ENCODE results near the gene EEF2K.

DNA sequence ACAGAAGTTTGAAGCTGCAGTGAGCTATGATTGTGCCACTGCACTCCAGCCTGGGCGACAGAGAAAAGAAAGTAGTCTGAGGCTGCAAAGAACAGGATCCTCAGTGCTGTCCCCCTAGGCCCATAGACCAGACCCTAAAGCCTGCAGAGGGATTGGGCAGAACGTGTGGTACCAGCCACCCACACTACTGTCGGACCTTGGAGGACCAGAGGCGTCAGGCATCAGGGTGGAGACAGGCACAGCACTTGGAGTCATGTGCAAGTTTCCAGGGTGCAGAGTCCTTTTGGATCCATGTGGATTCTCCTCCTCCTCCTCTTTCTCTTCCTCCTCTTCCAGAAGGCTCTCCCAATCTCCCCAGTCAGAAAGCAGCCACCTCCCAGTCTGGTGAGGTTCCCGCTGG is 41.6 kb upstream of the EEF2K start:
- TF ChIP-seq, protein P1, sequence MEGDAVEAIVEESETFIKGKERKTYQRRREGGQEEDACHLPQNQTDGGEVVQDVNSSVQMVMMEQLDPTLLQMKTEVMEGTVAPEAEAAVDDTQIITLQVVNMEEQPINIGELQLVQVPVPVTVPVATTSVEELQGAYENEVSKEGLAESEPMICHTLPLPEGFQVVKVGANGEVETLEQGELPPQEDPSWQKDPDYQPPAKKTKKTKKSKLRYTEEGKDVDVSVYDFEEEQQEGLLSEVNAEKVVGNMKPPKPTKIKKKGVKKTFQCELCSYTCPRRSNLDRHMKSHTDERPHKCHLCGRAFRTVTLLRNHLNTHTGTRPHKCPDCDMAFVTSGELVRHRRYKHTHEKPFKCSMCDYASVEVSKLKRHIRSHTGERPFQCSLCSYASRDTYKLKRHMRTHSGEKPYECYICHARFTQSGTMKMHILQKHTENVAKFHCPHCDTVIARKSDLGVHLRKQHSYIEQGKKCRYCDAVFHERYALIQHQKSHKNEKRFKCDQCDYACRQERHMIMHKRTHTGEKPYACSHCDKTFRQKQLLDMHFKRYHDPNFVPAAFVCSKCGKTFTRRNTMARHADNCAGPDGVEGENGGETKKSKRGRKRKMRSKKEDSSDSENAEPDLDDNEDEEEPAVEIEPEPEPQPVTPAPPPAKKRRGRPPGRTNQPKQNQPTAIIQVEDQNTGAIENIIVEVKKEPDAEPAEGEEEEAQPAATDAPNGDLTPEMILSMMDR (conservative IDR thresholded peaks at IDR 0.05; ENCODE audit: low read length): no peak
- no peak for TF ChIP-seq EZH2phosphoT487 (IDR thresholded peaks at IDR 0.05; ENCODE audit: borderline replicate concordance)
